Activated CD8-positive, alpha-beta memory T cell treated with anti-CD3 and anti-CD28 coated beads, Interleukin-2, amount 50 U/mL, for 1 hour (primary cell): ENCODE results near the gene EDN2.

Experiments
- DNase-seq: peaks from one replicate; pipeline ENCODE4 v3.0.0-alpha.2; 2020; ENCODE audit errors: extremely low read depth

EDN2 gene

DNA sequence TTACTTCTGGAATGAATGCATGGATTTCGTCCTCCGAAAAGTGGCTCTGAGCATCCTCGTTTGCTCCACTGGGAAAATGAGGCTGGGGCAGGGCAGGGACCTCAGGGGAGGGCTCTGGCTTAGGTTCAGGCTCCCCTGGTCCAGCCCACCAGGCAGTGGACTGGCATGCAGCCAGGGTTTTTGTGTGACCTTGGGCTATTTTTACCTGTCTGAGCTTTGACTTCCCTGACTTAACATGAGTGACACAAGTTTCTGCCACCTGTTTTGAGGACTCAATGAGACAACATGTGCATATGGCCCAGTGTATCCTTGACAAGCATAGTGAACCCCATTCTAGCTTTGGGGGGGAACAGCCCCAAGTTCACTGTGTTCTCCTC, 32.6 kb upstream of the EDN2 start:
- no peak for DNase-seq

- no peak for DNase-seq
Measured at GRCh38 chr1:41516168-41517061, 31.9 kb upstream of the EDN2 start.

- DNase-seq = no peak
Measured at GRCh38 chr1:41515778-41516167, 31.3 kb upstream of the EDN2 start.

DNA sequence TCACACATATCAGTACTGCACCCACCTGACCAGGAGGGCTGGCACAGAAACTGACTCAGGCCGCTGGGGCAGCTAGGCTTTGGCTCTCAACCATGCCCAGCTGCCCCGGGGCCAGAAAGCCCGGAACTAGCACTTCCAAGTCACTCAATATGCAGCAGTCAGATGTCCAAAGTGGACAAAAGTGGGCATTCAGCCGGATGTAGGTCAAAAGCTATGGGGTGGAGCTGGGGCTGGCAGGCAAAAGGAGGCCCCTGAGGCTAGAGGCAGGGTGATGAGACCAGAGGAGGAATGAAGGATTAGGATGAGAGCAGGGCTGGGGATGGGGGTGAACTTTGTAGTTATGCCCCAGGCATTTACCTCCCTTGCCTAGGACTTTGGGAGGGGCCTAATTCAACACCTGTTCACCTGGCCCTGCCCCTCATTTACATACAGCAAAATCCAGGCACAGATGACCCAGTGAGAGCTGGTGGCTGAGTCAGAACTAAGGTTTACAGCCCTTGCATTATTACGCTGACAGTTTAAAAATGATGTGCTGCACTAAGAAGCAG, 30.7 kb upstream of the EDN2 start:
- DNase-seq = no peak

DNA sequence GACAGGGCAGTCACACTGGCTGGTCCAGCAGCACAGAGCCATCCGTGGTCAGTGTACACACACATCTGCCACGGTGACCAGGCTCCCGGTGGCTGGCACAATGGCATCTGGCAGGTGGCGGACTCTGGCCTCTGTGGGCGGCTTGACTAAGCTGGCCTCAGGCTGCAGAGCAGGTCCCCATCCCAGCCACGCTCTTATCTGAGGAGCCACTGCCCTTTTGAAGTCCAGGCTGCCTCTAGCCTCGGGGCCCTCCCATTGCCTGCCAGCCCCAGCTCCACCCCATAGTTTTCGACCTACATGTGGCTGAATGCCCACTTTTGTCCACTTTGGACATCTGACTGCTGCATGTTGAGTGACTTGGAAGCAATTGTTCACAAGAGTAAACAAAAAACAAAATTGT, 29.9 kb upstream of the EDN2 start:
- no peak for DNase-seq

- no peak for DNase-seq
Measured at GRCh38 chr1:41513383-41513735, 28.9 kb upstream of the EDN2 start.

DNA sequence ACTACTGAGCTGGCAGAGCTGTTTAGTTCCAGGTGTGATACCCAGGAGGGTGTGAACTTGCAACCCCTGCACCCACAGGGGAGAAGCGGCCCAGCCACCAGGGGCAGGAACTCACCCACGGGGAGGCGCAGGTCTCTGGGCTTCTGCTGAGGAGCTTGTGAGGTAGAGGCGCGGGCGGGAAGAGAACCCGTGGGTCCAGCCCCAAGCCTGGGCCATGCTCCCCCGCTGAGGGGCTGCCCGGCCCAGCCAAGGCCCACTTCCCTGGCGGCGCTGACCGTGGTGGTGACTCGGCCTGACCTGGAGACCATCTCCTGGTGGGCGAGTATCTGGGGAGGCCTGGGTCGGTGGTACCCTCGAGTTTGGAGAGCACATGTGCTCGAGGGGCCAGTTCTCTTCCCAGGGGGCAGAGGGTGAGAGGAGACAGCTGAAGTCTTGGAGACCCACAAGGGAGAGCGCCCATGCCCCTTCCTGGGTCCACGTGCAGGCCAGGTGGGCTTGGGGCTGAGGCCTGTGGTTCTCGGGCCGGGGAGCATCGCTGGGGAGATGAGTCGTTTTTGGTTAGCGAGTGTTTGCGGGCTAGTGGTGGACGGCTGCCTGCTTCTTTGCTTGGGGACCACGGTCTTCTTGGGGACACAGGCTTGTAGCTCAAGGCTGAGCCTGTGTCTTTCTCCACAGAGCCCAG, 28.4 kb upstream of the EDN2 start:
- no peak for DNase-seq

- no peak for DNase-seq
Measured at GRCh38 chr1:41511239-41511540, 26.7 kb upstream of the EDN2 start.

DNA sequence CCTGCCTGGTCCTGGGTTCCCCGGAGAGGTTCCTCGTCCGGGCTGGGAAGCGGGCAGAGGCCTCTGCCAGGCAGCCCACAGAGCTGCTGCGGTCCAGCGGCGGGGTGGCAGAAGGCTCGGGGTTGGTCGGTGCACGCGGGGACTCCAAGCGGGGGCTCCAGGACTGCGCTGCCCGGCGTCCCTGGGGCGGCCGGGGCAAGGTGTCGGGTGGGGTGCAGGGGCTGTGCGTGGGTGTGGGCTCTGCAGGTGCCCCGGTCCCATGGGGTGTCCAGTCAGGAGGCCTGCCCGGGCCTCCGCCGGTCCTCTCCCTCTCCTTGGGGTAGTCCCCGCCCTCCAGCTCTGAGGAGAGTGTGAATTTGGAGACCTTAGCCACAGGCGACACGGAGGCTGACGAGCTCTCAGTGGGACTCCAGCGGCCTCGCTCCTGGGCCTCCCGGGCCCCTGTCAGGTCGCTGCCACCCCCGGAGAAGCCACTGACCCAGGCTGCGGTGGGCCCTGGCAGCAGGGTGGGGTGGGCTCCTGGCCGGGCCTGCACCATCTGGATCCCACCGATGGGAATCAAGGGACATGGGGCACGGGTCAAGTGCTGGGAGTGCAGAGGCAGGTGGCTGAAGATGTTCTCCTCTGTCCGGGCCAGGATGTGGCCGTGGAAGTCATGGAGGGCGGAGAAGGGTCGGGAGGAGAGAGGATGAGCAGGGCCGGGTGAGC, 26.2 kb upstream of the EDN2 start:
- no peak for DNase-seq

- DNase-seq = no peak
Measured at GRCh38 chr1:41509270-41509671, 24.8 kb upstream of the EDN2 start.

DNA sequence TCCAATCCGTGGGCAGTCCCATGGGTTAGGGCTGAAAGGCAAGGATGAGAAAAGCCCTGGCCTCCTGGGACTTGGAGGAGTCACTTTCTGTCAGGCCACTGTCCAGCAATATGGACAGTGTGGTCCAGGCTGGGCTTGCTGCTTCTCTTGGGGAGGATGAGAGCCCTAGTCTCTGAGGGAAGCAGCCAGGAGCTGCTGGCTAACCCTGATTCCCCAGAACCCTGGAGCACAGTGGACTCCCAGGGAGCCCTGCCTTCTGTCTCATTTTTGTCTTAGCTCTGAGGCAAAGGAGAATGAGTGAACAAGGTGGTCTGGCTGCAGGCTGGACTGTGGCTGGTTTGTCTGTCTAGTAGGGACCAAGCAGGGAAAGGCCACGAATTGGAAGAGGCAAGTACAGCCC, 23.8 kb upstream of the EDN2 start:
- DNase-seq = no peak

DNA sequence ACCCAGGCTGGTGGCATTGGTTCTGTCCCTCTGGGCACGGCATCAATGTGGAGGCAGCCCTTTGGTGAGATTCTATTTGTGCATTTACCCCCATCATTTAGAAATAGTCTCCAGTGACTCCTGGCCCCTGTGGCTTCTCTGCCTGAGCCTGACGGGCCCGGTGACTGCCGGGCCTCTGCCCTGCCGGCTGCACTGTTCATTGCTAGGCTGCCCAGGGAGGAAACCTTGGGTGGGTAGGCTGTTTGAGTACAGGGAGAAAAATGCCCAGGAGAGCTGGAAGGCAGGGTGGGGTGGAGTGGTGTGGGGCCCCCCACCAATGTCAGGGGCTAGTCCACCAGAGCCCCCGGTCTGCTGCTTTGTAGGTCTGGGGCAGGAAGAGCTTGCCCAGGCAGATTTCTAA, 23.4 kb upstream of the EDN2 start:
- no peak for DNase-seq

DNA sequence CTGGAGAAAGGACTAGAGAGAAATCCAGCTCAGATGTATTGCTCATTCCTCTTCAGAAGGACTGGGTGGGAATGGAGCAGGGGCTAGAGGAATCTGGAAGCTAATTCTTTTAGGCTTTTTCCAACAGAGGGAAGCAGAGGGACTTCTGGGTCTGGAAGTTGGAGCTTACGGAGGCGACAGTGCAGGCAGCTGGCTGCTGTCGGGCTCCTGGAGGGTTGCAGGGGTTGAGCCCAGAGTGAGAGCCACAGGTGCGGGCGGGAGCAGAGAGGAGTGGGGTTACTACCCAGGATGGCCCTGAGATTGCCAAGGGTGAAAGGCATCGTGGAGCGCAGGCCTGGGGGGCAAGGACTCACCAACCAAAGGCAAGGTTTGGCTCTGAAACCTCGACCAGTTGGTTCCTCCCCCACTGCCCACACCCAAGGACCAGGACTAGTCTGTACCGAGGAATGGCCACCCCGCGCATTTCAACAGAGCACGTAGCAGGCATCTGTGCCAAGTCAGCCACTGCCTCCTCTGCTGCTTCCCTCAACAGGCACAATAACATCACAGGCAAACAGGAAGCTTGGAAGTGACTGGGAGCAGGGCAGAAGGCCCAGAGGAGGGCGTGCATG, 22.7 kb upstream of the EDN2 start:
- no peak for DNase-seq

DNA sequence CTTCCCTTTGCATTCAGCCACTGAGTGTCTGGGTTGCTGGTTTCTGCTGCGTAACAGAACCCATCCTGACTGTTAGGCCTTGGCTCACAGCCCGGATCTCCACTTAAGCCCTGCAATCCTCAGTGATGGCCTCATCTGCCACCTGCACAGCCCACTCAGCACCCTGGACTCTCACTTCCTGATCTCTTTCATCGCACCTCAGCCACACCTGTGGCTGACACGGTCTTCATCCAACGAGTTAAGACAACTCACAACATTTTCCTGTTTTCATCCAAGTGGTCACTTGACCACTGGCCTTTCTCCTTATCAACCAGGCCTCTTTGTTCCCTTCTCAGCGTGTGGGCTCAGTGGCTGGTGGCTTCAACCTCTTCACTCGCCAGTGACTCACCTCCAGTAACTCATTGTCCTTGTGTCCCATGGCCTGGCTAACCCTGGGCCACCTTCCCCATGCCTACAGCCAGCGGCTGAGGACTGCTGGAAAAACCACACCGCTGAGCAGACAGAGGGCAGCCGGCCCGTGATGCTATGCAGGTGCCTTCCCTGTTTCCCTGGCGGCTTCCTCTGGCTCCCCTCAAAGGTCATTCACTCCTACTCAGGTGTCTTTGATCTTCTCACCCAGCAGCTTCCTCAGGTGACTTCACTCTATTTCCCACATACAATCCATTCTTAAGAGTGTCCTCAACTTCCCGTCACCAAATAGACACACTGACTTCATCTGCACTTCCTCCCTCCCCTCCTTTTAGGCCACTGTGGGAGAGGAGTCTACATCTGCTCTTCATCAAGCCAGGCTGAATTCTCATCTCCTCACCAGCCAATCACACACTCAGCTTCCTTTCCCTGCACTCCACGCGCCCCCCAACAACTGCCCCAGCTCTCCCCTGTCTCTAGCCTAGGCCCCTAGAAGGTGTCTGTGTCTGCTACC, 19.9 kb upstream of the EDN2 start:
- no peak for DNase-seq

- no peak for DNase-seq
Measured at GRCh38 chr1:41503538-41504113, 19.1 kb upstream of the EDN2 start.

GRCh38 chr1:41502912-41503311, 18.4 kb upstream of the EDN2 start:
- no peak for DNase-seq

- DNase-seq = no peak
Measured at GRCh38 chr1:41501581-41501980, 17.1 kb upstream of the EDN2 start.

- no peak for DNase-seq
Measured at GRCh38 chr1:41500781-41501518, 16.5 kb upstream of the EDN2 start.

- DNase-seq = no peak
Measured at GRCh38 chr1:41500378-41500777, 15.9 kb upstream of the EDN2 start.

DNA sequence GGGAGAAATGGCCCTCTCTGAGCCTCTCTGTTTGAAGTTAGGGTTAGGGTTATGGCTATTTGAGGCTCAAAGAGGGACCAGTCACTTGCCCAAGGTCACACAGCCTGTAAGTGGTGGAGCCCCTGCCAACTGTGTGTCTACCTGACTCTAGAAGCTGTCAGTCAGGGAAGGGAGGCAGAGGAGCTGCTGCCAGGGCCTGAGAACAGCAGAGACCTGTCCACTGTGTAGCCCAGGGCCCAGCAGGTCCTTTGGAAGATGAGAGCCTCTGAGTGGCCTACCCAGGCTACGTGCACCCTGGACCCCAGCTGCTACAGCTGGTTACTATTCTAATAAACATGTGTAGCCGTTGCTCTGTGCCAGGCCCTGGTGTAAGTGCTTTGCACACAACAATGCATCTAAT, 15.1 kb upstream of the EDN2 start:
- no peak for DNase-seq
